NCI-H187 (cell line): Measurements from ENCODE around the gene HNRNPUL1.
"Not testable (repeated sequence)": the region's sequence is repeated elsewhere in the genome, so short reads cannot be mapped to it uniquely, and the experiment has no call there.

Source experiments
- DNase-seq, 2 experiments: peaks; one replicate each; lab custom pipeline; 2025; lab: John Stamatoyannopoulos, UW

HNRNPUL1 gene

DNA sequence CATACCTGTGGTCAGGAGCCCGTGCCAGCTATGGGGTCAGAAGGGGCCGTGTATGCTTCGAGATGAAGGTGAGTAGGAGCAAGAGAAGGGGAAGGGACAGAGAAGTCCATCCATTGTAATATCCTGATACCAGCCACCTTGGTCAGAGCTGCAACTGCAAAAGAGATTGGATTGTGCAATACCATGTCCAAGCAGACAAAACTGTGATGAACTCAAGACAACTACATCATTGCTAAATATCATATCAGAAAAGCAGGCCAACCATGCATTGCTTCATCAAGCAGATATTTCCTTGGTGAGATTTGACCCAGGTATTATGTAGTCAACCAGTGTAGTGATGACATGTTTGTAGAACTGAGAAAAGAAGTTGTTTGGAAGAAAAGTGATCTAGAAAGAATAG, 12.1 kb downstream of the HNRNPUL1 start:
- DNase-seq = no peak

DNA sequence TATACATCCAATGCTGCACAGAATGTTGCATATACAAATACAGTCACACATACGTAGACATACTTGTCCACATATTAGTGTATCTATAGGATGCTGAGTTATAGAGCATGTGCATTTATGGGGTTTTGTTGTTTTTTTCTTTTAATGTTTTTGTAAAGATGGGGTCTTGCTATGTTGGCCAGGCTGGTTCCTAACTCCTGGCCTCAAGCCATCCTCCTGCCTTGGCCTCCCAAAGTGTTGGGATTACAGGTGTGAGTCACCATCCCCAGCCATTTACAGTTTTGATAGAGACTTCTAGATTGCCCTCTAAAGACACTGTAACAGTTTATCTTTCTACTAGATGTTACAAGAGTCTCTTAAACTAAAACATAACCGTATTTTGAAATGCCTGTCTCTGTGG, 14.3 kb downstream of the HNRNPUL1 start:
- DNase-seq = no peak

DNA sequence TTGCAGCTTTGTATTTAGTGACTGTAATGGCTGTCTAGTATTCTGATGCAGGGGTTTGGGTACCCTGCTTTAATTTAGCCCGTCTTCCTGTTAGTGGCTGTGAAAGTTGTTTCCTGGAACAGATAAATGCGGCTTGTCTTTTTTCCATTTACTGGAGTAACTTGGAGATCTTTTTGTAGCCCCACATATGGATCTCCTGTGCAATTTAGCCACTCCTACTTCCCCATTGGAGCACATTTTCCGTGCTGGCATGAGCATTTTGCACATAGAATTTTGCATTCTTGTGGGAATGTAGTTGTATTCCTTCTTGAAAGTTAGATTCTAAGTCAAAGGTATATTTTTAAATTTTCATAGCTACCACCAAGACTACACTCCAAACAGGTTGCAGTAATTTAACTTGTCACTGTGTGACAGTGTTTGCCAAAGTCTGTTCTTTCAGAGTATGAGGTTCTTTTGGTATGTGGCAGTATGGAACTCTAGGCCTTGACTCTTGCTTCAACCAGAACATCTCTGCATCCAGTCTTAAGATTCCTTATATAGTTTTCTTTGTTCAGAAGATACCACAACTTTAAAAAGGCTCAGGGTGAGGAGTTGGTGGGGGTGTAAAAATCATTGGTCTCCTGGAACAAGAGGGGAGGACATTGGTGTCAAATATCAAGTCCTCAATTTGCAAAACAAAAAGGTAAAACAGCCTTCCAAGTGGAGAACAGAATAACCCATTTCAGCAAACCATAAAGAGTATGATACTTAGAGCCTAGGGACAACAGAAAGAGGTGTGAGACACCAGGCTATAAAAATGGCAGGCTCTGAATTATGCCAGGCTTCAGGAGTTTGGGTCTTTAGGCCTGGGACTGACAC, 24.7 kb downstream of the HNRNPUL1 start:
- DNase-seq = no peak

DNA sequence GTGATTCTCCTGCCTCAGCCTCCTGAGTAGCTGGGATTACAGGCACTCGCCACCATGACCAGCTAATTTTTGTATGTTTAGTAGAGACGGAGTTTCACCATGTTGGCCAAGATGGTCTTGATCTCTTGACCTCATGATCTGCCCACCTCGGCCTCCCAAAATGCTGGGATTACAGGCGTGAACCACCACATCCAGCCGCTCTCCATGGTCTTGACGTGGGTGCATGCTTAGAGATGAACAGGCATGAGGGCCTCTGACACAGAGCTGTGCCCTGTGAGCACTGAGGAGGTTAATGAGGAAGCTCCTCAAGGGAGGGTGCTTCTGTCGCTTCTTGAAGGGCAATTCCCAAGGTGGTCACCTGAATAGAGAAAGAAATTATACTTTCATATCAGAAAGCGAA, 25.6 kb downstream of the HNRNPUL1 start:
- not testable (repeated sequence) for DNase-seq

DNA sequence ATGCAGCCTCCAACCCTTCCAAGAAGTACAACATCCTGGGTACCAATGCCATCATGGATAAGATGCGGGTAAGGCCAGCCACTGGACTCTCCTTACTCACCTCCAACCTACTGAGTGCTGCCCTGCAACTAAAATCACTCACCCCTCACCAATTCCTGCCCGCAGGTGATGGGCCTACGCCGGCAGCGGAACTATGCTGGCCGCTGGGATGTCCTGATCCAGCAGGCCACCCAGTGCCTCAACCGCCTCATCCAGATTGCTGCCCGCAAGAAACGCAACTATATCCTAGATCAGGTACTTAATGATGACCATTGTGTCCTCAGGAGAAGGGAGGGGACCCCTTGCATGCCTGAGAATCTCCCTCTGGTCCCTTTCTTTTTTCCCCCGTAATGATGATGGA, 30.2 kb downstream of the HNRNPUL1 start:
- no peak for DNase-seq

DNA sequence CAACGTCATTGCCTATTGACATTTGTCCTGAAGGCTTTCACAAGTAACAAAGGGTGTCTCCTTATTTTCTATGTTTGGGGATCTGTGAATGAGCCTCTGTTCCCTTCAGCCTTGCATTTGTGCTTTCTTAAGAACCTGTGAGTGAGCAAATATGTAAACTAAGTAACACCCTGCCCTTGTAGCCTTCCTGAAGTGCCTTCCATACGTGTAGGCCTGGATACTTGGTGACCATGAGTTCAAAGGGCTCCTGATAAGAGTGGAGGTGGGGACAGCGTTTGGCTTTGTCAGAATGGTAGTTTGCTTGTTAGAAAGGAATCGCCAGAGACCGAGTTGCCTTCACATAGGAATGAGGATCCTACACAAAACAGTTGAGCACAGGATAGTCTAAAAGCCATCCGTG, 31.3 kb downstream of the HNRNPUL1 start:
- DNase-seq = no peak

DNA sequence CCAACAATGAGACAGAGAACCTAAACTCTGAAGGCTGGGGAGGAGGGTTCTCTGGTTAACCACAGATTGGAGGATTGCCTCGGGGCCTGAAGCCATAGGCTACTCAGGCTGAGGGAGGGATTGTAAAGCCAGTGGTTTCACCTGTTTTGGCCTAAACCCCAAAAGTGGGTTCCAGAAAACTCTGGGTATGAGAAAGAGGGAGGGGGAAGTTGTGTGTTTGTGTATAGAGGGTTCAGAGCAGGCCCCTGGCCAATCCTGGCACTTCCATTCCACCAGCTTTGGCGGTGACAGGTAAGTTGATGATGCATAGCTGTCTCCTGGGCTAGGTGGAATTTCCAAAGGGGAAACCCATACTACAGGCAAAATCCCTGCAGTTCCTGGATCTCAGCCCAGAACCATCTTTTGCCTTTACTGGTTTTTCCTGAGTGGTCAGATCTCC, 32.3 kb downstream of the HNRNPUL1 start:
- no peak for DNase-seq

DNA sequence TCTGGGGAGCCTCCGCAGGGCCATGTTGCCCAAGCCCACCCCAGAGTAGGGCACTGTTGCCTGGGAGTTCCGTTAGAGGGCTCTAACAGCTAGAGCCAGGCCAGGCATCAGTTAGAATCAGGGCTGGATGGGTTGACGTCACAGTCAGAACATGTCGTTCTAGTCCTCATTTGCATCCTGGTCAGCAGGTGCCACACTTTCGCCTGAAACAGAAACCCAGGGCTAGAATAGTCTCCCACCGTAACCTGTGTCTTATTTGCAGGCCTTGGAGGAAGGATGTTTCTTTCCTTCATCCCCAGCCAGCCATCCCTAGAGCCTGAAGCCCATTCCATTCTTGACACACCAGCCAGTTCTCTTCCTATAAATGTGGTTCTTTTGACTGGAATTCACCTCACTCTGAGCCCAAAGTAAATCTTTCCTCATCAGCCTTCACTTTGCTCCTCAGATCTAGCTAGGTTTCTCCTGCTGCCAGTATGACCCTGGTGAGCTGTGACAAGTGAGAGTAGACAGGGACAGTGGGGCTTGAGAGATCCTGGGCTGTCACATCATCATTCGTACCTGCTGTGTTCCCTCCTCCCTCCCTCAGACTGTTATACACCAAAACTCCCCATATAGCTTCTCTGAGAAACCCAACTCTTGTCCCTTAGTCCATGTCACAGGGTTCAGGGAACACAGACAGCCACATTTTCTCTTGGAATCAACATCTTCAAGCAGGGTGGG, 33.6 kb downstream of the HNRNPUL1 start:
- no peak for DNase-seq

DNA sequence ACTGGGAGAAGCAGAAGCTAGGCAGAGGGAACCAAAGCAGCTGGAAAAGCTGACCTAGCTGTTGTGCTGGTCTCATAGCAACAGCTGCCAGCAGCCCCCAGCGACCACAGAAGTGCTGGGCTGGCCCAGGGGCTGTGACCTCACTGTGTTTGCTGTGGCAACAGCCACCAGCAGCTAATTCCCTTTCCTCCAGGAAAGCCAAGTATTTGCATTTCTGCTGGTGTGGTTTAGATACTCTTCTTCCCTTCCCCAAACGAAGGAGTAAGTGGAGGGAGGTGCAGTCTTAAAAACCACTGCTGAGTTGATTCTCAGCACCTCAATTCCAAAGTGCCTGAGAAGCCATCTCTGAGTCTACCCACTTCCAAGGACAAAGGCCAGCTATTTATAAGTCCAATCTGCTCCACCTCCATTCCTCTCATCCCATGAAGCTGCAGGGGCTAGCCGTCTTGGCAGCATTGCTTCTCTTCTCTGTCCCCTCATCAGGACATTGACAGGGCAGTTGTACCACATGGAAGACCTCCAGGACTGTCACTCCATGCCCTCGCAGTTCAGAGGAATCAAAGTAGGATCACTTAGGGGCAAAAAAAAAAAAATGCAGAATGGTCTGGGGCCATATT, 34.3 kb downstream of the HNRNPUL1 start:
- no peak for DNase-seq

DNA sequence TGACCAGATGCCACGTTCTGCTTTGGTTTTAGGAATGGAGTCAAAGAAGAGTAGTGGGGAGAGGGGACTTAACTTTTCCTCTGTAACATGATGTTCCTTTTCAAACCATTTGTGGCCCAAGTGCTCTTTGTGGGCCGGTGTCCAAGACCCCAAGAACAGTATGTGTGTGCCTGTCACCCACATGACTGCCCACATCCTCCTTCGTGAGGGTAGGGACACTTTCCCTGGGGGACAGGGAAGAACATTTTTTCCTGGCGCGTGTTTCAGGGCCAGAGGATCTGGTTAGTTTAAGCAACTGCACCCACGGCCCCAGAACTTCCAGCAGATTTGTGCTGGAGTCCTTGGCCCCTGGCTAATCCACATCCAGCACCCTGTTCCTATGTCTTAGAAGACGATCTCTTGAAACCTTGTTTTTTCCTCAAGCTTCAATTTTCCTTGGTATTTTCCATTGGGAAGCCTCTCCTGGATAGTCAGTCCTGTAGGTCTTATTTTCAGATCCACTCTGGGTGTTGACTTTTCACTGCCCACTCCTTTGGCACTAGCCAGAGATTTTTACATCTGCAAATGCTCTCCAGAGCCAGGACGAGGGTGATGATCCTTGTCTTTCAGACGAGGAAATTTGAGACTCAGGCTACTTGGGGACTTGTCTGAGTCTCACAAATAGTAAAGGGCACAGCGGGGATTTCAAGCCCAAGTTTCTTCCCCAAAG, 35.0 kb downstream of the HNRNPUL1 start:
- no peak for DNase-seq

DNA sequence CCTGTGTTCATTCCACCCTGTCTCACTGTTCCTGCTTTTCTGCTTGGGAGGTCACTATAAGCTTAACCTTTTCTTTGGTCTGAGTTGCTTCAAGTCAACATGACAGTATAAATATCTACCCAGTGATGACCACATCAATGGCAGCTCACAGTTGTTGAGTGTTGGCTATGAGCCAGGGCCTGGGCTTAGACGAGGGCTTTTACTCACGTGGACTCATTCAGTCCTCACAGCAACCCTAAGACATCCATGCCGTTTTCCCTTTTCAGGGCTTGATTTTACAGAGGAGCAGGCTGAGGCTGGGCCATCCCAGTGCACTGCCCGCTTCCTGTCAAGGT, 35.5 kb downstream of the HNRNPUL1 start:
- no peak for DNase-seq

DNA sequence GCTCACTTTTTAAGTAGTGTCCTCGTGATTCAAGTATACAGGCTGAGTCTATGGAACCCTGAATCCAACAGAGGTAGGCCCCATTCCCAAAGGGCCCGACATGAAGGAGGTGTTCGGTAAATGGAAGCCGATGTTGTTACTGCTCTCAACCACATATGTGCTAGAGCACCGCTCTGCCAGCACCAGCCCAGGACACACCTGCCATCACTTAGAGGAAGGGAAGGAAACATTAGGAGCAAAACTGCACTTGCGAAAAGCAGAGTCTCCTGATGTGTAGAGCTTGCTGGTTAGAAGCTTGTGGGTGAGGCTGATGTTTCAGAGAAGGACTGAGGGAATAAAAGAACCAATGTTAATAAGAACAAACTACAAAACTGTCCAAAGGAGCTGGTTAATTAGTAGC, 36.4 kb downstream of the HNRNPUL1 start:
- no peak for DNase-seq

DNA sequence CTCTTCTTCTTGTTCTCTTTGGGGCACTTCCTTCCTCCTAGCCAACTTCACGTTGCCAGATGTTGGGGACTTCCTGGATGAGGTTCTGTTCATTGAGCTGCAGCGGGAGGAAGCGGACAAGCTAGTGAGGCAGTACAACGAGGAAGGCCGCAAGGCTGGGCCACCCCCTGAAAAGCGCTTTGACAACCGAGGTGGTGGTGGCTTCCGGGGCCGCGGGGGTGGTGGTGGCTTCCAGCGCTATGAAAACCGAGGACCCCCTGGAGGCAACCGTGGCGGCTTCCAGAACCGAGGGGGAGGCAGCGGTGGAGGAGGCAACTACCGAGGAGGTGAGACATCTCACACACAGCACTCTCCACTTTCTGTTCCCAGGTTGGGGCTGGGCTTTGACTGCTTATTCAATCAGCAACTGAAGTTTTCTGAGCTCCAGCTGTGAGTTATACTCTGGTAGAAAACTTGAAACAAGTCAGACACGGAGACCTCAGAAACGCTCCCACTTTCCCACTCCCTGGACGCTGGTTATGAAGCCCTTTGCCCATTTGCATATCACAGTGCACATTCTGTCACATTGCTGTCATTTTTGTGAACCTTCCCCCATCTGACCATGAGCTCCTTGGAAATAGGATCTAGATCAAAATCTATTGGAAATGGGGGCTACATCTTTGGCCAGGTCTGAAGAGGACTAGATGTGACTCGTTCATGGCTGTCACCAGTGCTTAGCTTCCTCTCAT, 38.6 kb downstream of the HNRNPUL1 start:
- no peak for DNase-seq

DNA sequence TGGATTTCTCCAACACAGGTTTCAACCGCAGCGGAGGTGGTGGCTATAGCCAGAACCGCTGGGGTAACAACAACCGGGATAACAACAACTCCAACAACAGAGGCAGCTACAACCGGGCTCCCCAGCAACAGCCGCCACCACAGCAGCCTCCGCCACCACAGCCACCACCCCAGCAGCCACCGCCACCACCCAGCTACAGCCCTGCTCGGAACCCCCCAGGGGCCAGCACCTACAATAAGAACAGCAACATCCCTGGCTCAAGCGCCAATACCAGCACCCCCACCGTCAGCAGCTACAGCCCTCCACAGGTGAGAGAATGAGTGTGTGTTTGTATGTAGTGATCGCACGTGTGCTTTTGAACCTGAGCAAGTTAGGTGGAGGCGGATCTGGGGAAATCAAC, 39.8 kb downstream of the HNRNPUL1 start:
- DNase-seq = no peak

DNA sequence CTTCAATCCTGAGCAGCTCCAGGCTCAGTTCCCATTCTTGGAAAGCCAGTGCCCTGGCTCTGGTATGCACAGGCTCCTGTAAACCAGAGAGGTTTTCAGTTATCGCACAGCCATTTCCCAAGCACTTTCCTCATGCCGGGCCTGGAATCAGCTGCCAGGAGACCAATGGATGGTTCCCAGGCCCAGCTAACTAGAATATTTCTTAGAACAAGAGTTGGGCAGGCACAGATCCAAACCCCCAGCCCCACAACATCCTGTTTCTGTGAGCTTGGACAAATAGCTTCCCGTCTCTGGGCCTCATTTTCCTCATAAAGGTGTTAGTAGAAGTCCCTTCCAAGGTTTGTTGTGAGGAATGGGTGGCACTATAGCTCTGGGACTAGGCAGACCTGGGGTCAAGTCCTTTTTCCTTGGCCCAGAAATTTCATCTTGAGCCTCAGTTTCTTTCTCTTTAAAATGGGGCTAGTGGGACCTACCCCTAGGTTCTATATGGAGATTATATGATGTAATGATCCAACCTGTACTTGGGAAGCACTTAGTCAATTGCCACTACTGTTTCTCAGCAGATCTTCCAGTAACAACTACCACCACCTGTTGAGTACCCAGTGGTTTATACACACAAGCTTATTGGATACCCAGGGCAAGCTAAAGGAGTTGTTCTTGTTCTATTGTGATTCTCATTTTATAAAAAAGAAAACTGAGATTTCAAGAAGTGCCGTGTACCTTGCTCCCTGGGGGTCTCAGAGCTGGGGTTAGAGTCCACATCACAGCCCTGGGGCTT, 40.7 kb downstream of the HNRNPUL1 start:
- no peak for DNase-seq

DNA sequence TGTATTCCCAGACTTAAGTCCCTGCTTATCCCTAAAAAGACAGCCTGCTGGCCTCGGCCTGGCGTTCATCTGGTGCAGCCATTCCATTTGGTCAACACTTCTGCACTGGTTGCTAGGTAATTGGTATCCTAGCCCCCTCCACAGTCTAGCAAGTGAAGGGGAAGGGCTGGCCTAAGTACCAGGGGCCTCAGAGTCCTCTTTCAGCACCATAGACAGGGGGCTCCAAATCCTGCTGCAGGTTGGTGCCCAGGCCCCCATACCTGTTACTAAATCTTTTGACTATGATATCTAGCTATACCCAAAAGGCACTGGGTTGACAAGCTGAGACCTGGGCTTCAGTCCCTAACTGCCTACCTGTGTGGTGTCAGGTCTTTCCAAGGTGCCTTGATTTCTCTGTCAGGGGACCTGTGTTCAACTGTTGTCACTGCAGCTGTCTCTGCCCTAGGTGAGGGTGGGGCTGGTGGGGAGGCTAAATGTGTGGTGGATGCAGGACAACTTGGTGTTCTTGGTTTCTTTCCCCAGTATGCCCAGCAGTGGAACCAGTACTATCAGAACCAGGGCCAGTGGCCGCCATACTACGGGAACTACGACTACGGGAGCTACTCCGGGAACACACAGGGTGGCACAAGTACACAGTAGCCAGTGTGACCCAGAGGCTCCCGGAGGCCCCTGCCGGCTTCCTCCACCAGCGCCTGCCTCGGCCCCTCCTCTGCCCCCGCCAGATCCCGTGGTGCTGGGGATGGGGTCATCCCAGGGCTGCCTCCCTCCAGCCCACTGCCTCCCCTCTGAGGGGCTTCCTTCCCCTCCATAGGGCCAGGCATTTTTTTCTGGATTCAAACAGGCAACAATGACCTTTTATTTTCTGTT, 42.0 kb downstream of the HNRNPUL1 start:
- no peak for DNase-seq

DNA sequence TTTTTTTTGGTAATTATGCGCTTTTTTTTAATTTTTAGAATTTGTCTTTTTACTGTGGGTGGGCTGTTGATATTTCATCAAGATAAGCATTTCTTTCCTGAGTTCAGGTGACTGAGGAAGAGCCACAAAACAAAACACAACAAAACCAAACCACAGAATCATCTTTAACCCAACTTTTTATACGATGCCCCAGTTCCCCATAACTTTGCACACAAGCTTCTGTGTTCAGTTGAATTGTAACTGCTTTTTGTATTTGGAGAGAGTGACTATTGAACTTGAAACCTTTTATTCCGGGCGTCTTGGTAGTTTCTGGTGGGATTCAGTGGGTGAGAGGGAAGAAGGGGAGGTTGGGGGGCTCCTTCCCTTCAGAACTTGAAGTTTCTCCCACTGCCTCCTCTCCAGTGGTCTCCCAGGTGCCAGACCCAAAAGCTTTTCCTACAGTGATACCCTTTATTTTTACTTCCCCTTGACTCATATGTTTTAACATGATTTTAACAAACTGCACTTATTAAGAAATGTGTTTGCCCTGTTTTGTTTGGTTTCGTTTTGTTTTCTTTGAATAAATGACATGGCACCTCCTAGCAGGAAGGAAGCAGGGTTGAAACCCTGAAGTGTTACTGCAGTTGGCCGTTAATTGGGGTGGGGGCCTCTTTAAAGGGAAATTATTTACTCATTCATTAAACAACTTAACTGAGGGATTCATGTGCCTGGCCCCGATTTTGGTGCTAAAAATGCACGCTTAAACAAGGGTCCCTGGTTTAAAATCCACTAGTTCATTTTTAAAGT, 43.1 kb downstream of the HNRNPUL1 start:
- no peak for DNase-seq

DNA sequence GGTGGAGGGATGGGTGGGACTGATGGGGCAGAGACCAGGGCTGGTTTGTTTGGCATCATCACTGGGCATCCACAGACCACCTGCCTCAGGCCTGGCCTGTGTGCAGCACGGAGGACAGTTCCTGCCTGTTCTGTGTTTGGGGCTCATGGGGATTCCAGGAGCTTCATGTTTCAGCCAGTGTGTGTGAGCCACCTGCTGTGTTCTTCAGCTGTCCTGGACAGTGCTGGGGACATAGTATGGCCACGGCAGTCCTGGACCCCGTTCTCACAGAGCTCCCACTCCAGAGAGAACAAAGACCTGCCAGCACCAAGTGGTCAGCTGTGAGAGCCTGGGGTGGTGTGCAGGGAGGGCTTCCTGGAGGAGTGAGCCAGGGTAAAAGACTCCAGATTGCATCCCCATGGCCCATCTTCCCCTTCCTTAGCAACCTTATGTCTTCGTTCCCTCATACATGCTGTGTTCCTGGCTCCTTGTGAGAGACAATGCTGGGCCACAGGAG, 43.8 kb downstream of the HNRNPUL1 start:
- DNase-seq = no peak
